Nephron progenitor cell (in vitro differentiated cells): Measurements from ENCODE around the gene ZBTB11.
A peak's percentile ranks its signal among the peaks of the same experiment; 100 is the strongest.

ENCODE experiments used
- DNase-seq: peaks from one replicate; pipeline ENCODE4 v3.0.0; 2021
- H3K27ac Mint-ChIP-seq: 2 replicates; pipeline ENCODE4 v1.8.0; 2021; ENCODE audit warnings: mild to moderate bottlenecking, moderate library complexity, mixed read lengths
- H3K27me3 Mint-ChIP-seq: 2 replicates; pipeline ENCODE4 v1.8.0; 2021; ENCODE audit warnings: mild to moderate bottlenecking, low read depth, mixed read lengths; ENCODE audit not compliant: poor library complexity
- H3K36me3 Mint-ChIP-seq: 2 replicates; pipeline ENCODE4 v1.8.0; 2021; ENCODE audit warnings: low read depth, mixed read lengths
- H3K4me1 Mint-ChIP-seq: 2 replicates; pipeline ENCODE4 v1.8.0; 2021; ENCODE audit warnings: mixed read lengths
- H3K4me3 Mint-ChIP-seq: 2 replicates; pipeline ENCODE4 v1.8.0; 2021; ENCODE audit warnings: mild to moderate bottlenecking, moderate library complexity, mixed read lengths
- H3K9me3 Mint-ChIP-seq: 2 replicates; pipeline ENCODE4 v1.8.0; 2021; ENCODE audit warnings: mild to moderate bottlenecking, moderate library complexity, mixed read lengths
- TF ChIP-seq, protein P1 (sequence below): fragments of 200-600 bp; sonication (generic); IDR thresholded peaks from 2 replicates; pipeline ENCODE4 v1.5.0; 2021; ENCODE audit warnings: antibody characterized with exemption

Gene ZBTB11, protein sequence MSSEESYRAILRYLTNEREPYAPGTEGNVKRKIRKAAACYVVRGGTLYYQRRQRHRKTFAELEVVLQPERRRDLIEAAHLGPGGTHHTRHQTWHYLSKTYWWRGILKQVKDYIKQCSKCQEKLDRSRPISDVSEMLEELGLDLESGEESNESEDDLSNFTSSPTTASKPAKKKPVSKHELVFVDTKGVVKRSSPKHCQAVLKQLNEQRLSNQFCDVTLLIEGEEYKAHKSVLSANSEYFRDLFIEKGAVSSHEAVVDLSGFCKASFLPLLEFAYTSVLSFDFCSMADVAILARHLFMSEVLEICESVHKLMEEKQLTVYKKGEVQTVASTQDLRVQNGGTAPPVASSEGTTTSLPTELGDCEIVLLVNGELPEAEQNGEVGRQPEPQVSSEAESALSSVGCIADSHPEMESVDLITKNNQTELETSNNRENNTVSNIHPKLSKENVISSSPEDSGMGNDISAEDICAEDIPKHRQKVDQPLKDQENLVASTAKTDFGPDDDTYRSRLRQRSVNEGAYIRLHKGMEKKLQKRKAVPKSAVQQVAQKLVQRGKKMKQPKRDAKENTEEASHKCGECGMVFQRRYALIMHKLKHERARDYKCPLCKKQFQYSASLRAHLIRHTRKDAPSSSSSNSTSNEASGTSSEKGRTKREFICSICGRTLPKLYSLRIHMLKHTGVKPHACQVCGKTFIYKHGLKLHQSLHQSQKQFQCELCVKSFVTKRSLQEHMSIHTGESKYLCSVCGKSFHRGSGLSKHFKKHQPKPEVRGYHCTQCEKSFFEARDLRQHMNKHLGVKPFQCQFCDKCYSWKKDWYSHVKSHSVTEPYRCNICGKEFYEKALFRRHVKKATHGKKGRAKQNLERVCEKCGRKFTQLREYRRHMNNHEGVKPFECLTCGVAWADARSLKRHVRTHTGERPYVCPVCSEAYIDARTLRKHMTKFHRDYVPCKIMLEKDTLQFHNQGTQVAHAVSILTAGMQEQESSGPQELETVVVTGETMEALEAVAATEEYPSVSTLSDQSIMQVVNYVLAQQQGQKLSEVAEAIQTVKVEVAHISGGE

DNA sequence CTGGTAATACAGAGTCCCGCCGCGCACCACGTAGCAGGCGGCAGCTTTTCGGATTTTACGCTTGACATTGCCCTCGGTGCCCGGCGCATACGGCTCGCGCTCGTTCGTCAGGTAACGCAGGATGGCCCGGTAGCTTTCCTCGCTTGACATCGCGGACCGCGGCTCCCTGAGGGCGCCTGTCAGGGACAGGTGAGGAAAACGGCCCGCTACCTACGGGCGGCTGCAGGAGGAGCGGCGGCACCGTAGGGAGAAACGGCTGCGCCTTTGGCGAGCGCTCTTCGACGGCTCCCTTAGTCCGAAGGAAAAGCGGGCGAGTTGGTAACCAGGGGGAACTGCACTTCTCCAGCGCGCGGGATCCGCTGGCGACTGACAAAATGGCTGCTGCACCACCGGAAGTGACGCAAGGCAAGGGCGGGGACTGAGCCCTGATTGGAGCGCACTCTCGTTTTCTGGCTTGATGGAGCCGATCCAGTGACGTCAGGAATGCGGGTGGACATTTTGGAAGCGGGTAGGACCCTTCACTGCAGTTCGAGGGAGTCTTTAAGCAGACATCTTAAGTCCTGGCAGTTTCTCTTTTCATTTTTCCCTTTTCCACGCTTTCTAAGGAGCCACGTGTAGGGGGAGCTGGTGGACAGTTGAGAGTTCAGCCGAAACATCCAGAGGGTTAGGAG, at the start of gene ZBTB11:
Gene ZBTB11 (minus strand): TSS at position 368 of the 671 bp plus-strand sequence. CDS start 218 bp downstream, at position 150.
- peak; percentile 100 for DNase-seq
- Mint-ChIP-seq H3K27ac (peak within 1 kb of the TSS; percentile 98), H3K27me3 (no peaks in the 10 kb centered on the region), H3K9me3 (no peaks in the 10 kb centered on the region), H3K4me3 (peak within 1 kb of the TSS; percentile 95), H3K36me3 (peaks cover 46% of the 10 kb centered on the region), H3K4me1 (peaks cover 29% of the 10 kb centered on the region)
- TF ChIP-seq, protein P1, sequence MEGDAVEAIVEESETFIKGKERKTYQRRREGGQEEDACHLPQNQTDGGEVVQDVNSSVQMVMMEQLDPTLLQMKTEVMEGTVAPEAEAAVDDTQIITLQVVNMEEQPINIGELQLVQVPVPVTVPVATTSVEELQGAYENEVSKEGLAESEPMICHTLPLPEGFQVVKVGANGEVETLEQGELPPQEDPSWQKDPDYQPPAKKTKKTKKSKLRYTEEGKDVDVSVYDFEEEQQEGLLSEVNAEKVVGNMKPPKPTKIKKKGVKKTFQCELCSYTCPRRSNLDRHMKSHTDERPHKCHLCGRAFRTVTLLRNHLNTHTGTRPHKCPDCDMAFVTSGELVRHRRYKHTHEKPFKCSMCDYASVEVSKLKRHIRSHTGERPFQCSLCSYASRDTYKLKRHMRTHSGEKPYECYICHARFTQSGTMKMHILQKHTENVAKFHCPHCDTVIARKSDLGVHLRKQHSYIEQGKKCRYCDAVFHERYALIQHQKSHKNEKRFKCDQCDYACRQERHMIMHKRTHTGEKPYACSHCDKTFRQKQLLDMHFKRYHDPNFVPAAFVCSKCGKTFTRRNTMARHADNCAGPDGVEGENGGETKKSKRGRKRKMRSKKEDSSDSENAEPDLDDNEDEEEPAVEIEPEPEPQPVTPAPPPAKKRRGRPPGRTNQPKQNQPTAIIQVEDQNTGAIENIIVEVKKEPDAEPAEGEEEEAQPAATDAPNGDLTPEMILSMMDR: peak; percentile 58

DNA sequence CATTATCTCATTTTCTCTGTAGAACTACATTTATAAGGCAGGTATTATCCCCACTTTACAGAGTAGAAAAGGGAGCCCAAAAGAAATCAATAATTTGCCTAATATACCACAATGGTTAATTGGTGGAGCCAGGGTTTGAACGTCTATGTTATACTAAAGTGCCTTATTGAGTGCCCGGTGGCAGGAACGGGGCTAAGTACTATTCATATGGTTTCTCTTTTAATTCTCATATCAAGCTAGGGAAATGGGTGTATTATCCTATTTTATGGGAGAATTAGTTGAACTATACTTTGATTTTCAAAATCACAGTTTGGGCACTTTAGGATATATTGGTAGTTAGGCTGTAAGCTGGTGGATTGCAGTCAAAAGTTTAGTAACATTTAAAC, 49.0 kb upstream of the ZBTB11 start:
- no peaks in the 10 kb centered on the region for H3K27me3 Mint-ChIP-seq

DNA sequence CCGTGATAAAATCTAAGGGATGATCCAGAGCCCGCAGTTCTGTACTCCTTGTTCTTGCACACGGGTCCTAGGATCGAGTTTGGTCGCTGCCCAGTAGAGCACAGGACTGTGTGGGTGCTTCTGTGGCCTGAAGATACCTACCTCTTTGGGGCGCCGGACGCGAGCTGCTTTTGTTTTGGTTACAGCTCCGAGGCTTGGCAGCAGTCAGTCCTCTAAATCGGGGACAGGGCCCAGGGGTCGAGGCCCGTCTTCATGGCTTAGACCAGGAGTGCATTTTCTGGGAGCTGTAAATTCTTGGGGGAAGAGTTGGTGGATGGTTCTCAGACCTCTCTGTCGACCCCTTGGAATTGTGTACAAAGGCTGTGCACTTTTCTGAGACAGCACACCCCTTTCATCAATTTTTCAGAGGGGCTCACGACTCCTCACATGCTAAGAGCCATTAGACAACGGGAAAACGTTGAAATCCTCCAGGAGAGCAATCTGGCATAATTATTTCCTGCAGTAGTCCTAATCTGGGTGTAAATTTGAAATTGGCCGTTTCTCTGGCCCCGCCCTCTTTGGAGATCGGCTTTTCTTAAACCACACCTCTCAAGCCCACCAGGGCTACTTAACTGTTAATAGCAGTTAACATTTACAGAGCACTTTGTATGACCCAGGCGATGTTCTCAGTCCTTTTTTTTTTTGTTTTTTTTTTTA, 48.4 kb upstream of the ZBTB11 start:
- Mint-ChIP-seq H3K4me1 (peaks cover 28% of the 10 kb centered on the region), H3K4me3 (peak overlapping the region; percentile 99)
- peak; percentile 37 for DNase-seq

More for the DNA sequence above, 49.0 kb upstream of the ZBTB11 start:
- Mint-ChIP-seq H3K27ac (no peak overlapping the region), H3K36me3 (peaks cover 40% of the 10 kb centered on the region), H3K4me3 (peak overlapping the region; percentile 99), H3K4me1 (peaks cover 26% of the 10 kb centered on the region), H3K9me3 (no peaks in the 10 kb centered on the region)
- DNase-seq: no peak
- TF ChIP-seq, protein P1: no peak

DNA sequence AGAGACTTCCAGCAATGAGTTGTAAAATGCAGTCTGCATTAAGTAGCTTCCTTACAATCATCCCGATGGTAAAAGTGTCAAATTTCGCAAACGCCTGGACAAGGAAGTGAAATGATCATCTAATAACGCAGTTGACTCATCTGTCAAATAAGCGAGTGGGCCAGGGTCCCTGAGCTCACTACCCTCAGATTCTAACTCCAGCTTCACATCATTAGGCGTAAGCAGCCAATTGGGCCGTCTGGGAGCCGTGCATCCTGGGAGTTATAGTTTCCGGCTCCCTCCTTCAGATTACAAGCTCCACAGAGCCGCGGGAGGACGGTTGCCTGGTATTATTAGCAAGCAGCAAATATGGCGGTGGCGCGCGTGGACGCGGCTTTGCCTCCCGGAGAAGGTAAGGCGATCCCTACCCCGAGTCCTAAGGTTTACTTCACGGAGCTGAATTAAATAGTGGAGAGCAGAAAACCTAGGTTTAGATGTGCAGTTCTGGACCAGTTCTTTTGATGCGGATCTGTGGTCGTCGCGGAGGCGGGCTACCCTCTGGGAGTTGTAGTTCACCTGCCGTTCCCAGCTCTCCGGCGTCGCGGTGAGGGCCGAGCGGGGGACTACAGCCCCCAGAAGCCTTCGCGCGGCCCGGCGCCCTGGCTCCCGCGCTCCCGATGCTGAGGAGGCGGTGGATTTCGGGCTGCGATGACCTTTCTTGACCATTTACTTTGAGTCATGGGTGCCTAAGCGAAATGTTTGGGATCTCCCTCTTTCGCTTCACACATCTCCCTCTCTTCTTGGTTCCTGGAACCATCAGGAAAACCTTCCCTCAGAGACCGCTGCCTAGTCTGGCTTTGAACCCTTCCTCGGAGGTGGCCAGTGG, 47.6 kb upstream of the ZBTB11 start, which contains the start of gene CEP97:
Gene CEP97 (plus strand): TSS at position 286 of the 865 bp plus-strand sequence. CDS start 63 bp downstream, at position 349.
- Mint-ChIP-seq H3K36me3 (peaks cover 27% of the 10 kb centered on the region), H3K9me3 (no peaks in the 10 kb centered on the region)

More for the DNA sequence above, 48.4 kb upstream of the ZBTB11 start:
- Mint-ChIP-seq H3K9me3 (no peaks in the 10 kb centered on the region), H3K36me3 (peaks cover 34% of the 10 kb centered on the region), H3K27me3 (no peaks in the 10 kb centered on the region), H3K27ac (peak overlapping the region; percentile 93)
- TF ChIP-seq, protein P1: no peak

More for the DNA sequence above, 47.6 kb upstream of the ZBTB11 start, which contains the start of gene CEP97:
- H3K4me1 Mint-ChIP-seq: peaks cover 28% of the 10 kb centered on the region
- H3K4me3 Mint-ChIP-seq: peak within 1 kb of the TSS; percentile 99
- peak within 1 kb of the TSS; percentile 96 for H3K27ac Mint-ChIP-seq
- TF ChIP-seq, protein P1: no peak
- no peaks in the 10 kb centered on the region for H3K27me3 Mint-ChIP-seq
- DNase-seq: peak; percentile 89
